ENCODE measurements around the gene SGMS1. TPM values are rescaled to one million over a fixed set of nuclear protein-coding genes. Genes with fewer than 3 reads are reported as not detected.
A peak's percentile ranks its signal among the peaks of the same experiment; 100 is the strongest.
"Not testable (repeated sequence)": the region's sequence is repeated elsewhere in the genome, so short reads cannot be mapped to it uniquely, and the experiment has no call there.

The SGMS1 gene
- total RNA-seq = 25.0 and 28.5 TPM in 2 replicates
- long read RNA-seq, transcript SGMS1-202 (11 exons, 3,744 nt) = major isoform, 19 of 50 reads
- long read RNA-seq, partial matches to known transcripts = 15 of 50 reads
- long read RNA-seq, other reads (novel, unspliced or antisense) = 15 of 50 reads

- H3K36me3 Mint-ChIP-seq (ENCODE audit: insufficient read depth) = no peaks in the 10 kb centered on the region
- H3K27me3 Mint-ChIP-seq = no peaks in the 10 kb centered on the region
- DNase-seq (ENCODE audit: low spot score, unreplicated experiment) = peak; percentile 71
- H3K27ac Mint-ChIP-seq = peak within 1 kb of the TSS; percentile 99
- peaks cover 34% of the 10 kb centered on the region for H3K4me1 Mint-ChIP-seq (ENCODE audit: low read depth)
- TF ChIP-seq CTCF (IDR thresholded peaks at IDR 0.05; ENCODE audit: unreplicated experiment) = no peak
- no peaks in the 10 kb centered on the region for H3K9me3 Mint-ChIP-seq (ENCODE audit: low read depth)
- H3K4me3 Mint-ChIP-seq (ENCODE audit: low read depth) = peak within 1 kb of the TSS; percentile 88
Measured at GRCh38 chr10:50623663-50624412, at the start of gene SGMS1. Gene SGMS1, minus strand, starts transcription at chr10:50623956. Its CDS starts 279,842 bp downstream, at chr10:50344114.

DNA sequence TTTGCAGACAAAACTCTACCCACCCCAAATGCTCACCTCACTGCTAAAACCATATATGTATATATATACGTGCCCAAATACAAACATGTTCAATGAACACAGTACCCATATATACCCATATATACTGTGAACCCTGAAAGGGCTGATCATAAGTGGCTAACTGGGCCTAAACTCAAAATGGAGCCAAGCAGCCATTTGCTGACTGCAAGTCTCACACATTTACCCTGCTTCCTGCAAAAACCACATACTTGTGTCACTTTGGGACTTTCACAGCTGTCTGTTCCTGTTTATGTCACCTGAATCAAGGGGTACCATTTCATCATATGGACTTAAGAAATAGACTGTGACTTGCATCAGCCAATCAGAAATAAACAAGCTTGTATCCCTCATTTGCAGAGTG, 48.4 kb upstream of the SGMS1 start:
- H3K9me3 Mint-ChIP-seq (ENCODE audit: low read depth); H3K36me3 Mint-ChIP-seq (ENCODE audit: insufficient read depth); DNase-seq (ENCODE audit: low spot score, unreplicated experiment): not testable (repeated sequence)

GRCh38 chr10:50671645-50672044, 47.9 kb upstream of the SGMS1 start:
- not testable (repeated sequence) for H3K4me1 Mint-ChIP-seq (ENCODE audit: low read depth); H3K4me3 Mint-ChIP-seq (ENCODE audit: low read depth); DNase-seq (ENCODE audit: low spot score, unreplicated experiment); H3K36me3 Mint-ChIP-seq (ENCODE audit: insufficient read depth); H3K9me3 Mint-ChIP-seq (ENCODE audit: low read depth); H3K27ac Mint-ChIP-seq; H3K27me3 Mint-ChIP-seq

More for the DNA sequence above, 48.4 kb upstream of the SGMS1 start:
- H3K4me3 Mint-ChIP-seq (ENCODE audit: low read depth); H3K4me1 Mint-ChIP-seq (ENCODE audit: low read depth); H3K27ac Mint-ChIP-seq; H3K27me3 Mint-ChIP-seq: not testable (repeated sequence)

- H3K27me3 Mint-ChIP-seq; H3K36me3 Mint-ChIP-seq (ENCODE audit: insufficient read depth); H3K9me3 Mint-ChIP-seq (ENCODE audit: low read depth); H3K27ac Mint-ChIP-seq; DNase-seq (ENCODE audit: low spot score, unreplicated experiment); H3K4me1 Mint-ChIP-seq (ENCODE audit: low read depth); H3K4me3 Mint-ChIP-seq (ENCODE audit: low read depth): not testable (repeated sequence)
Measured at GRCh38 chr10:50669957-50670356, 46.2 kb upstream of the SGMS1 start.

GRCh38 chr10:50667353-50667752, 43.6 kb upstream of the SGMS1 start:
- H3K36me3 Mint-ChIP-seq (ENCODE audit: insufficient read depth); H3K27me3 Mint-ChIP-seq; DNase-seq (ENCODE audit: low spot score, unreplicated experiment); H3K4me3 Mint-ChIP-seq (ENCODE audit: low read depth); H3K4me1 Mint-ChIP-seq (ENCODE audit: low read depth); H3K27ac Mint-ChIP-seq; H3K9me3 Mint-ChIP-seq (ENCODE audit: low read depth): not testable (repeated sequence)

DNA sequence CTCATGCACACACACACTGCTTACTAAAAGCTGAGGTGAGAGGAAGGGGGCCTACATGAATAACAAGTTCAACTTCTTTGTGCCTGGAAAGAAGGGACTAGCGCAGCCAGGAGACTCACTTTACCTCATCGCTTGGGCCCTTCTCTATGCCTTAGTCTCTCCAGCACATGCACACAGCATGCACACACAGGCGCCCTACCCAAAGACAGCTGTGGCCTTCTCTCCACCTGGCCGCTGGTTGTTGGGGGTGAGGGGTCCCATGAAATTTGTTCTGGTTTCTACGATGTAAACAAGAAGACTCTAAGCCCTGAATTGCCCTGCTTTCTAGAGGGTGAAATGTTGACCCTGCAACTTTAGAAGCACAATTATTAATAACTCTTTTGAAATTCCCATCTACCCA, 38.7 kb upstream of the SGMS1 start:
- not testable (repeated sequence) for H3K9me3 Mint-ChIP-seq (ENCODE audit: low read depth); DNase-seq (ENCODE audit: low spot score, unreplicated experiment); H3K4me1 Mint-ChIP-seq (ENCODE audit: low read depth); H3K4me3 Mint-ChIP-seq (ENCODE audit: low read depth); H3K36me3 Mint-ChIP-seq (ENCODE audit: insufficient read depth); H3K27me3 Mint-ChIP-seq; H3K27ac Mint-ChIP-seq

DNA sequence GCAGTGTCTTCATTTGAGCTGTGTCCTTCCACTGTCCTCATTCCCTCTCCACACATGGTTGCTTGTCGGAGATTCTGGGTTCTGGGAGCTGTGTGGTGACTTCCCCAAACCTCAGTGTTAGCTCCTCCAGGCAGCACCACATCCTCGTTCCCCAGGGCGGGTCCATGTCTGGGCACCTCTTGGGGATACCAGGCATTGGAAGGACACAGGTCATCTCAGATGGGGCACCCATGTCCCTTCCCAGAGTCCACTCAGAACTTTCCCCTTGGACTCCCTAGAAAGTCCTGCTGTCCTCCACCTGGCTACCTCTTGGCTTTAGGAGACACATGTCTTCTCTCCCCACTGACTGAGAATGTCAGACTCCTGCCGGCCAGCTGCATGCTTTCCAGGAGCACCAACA, 37.8 kb upstream of the SGMS1 start:
- not testable (repeated sequence) for H3K4me1 Mint-ChIP-seq (ENCODE audit: low read depth); H3K9me3 Mint-ChIP-seq (ENCODE audit: low read depth); H3K4me3 Mint-ChIP-seq (ENCODE audit: low read depth); H3K36me3 Mint-ChIP-seq (ENCODE audit: insufficient read depth); H3K27me3 Mint-ChIP-seq; H3K27ac Mint-ChIP-seq; DNase-seq (ENCODE audit: low spot score, unreplicated experiment)

GRCh38 chr10:50659865-50660730, 36.3 kb upstream of the SGMS1 start:
- DNase-seq (ENCODE audit: low spot score, unreplicated experiment); H3K27me3 Mint-ChIP-seq; H3K36me3 Mint-ChIP-seq (ENCODE audit: insufficient read depth); H3K4me1 Mint-ChIP-seq (ENCODE audit: low read depth); H3K9me3 Mint-ChIP-seq (ENCODE audit: low read depth); H3K27ac Mint-ChIP-seq: not testable (repeated sequence)
- peak overlapping the region; percentile 55 for H3K4me3 Mint-ChIP-seq (ENCODE audit: low read depth)
- TF ChIP-seq CTCF (IDR thresholded peaks at IDR 0.05; ENCODE audit: unreplicated experiment) = peak; percentile 19

DNA sequence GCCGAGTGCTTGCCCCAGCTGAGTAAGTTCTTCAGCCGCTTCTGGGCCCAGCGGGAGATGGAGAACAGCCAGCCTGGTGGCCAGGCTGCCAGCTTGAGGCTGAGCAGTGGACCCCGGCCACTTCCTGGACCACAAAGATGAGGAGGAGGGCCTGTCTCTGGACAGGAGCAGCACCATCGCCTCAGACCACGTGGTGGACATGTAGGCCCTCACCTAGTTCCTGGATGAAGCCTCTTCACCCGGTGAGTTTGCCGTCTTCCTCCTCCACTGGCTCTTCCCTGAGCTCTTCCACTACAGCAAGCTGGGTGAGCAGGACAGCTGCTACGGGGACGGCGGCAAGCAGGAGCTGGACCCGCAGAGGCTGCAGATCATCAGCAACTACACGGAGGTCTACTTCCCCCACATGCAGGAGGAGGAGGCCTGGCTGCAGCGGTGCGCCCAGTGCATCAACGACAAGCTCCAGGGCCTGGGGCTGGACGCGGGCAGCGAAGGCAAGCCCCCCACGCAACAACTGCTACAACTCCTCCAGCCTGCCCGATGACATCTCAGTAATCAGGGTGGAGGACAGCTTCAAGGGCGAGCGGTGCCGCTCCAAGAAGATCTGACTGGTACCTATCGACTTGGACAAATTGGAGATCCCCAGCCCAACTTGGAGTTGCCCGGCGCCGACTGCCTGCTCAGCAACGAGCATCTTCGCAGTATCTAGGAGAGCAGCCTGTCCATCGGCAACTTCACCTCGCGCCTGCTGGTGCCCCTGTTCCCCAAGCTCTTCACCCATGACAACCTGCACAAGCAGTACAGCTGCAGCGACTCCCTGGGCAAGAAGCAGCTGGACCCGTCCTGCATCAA, 35.5 kb upstream of the SGMS1 start:
- not testable (repeated sequence) for DNase-seq (ENCODE audit: low spot score, unreplicated experiment); H3K27ac Mint-ChIP-seq; H3K4me3 Mint-ChIP-seq (ENCODE audit: low read depth); H3K36me3 Mint-ChIP-seq (ENCODE audit: insufficient read depth); H3K27me3 Mint-ChIP-seq; H3K9me3 Mint-ChIP-seq (ENCODE audit: low read depth); H3K4me1 Mint-ChIP-seq (ENCODE audit: low read depth)

All from progenitor cell of endocrine pancreas (in vitro differentiated cells).